ENCODE results near the gene KRTAP10-2. TPM values are rescaled to one million over a fixed set of nuclear protein-coding genes. Genes with fewer than 3 reads are reported as not detected.
"Not testable (repeated sequence)": the region's sequence is repeated elsewhere in the genome, so short reads cannot be mapped to it uniquely, and the experiment has no call there.

Gene KRTAP10-2
- polyA plus RNA-seq, 1 donor, result not detected

- DNase-seq (ENCODE audit: low read depth), result no peak
Measured at GRCh38 chr21:44583089-44583799, 31.9 kb upstream of the KRTAP10-2 start.

GRCh38 chr21:44582055-44582454 lies 30.8 kb upstream of the KRTAP10-2 start:
- no peak for DNase-seq (ENCODE audit: low read depth)

- DNase-seq (ENCODE audit: low read depth), result no peak
Measured at GRCh38 chr21:44581158-44581557, 29.9 kb upstream of the KRTAP10-2 start.

GRCh38 chr21:44580231-44580821 lies 29.0 kb upstream of the KRTAP10-2 start, which contains the start of gene KRTAP10-5:
KRTAP10-5 (minus strand) TSS chr21:44580604; CDS start chr21:44580578, 26 bp downstream.
- DNase-seq (ENCODE audit: low read depth), result not testable (repeated sequence)

GRCh38 chr21:44579833-44580144 lies 28.5 kb upstream of the KRTAP10-2 start:
- no peak for DNase-seq (ENCODE audit: low read depth)

GRCh38 chr21:44579056-44579832 lies 27.9 kb upstream of the KRTAP10-2 start:
- no peak for DNase-seq (ENCODE audit: low read depth)

GRCh38 chr21:44578371-44579055 lies 27.2 kb upstream of the KRTAP10-2 start:
- DNase-seq (ENCODE audit: low read depth), result no peak

- no peak for DNase-seq (ENCODE audit: low read depth)
Measured at GRCh38 chr21:44576025-44576420, 24.7 kb upstream of the KRTAP10-2 start.

GRCh38 chr21:44575307-44576024 lies 24.2 kb upstream of the KRTAP10-2 start:
- no peak for DNase-seq (ENCODE audit: low read depth)

- DNase-seq (ENCODE audit: low read depth), result no peak
Measured at GRCh38 chr21:44574457-44575306, 23.4 kb upstream of the KRTAP10-2 start.

GRCh38 chr21:44573630-44574456 lies 22.5 kb upstream of the KRTAP10-2 start, which contains the start of gene KRTAP10-4:
KRTAP10-4 (plus strand) TSS chr21:44573729; CDS start chr21:44573759, 30 bp downstream.
- not testable (repeated sequence) for DNase-seq (ENCODE audit: low read depth)

GRCh38 chr21:44572959-44573583 lies 21.8 kb upstream of the KRTAP10-2 start:
- no peak for DNase-seq (ENCODE audit: low read depth)

- no peak for DNase-seq (ENCODE audit: low read depth)
Measured at GRCh38 chr21:44571844-44572782, 20.8 kb upstream of the KRTAP10-2 start.

GRCh38 chr21:44571296-44571695 lies 20.0 kb upstream of the KRTAP10-2 start:
- no peak for DNase-seq (ENCODE audit: low read depth)

- DNase-seq (ENCODE audit: low read depth), result no peak
Measured at GRCh38 chr21:44569861-44570517, 18.7 kb upstream of the KRTAP10-2 start.

- no peak for DNase-seq (ENCODE audit: low read depth)
Measured at GRCh38 chr21:44568667-44569556, 17.6 kb upstream of the KRTAP10-2 start.
